Left renal cortex interstitium (tissue), 4 donors: ENCODE measurements around the gene KCNH5. TPM values are rescaled to one million over a fixed set of nuclear protein-coding genes. Genes with fewer than 3 reads are reported as not detected.
"Not testable (repeated sequence)": the region's sequence is repeated elsewhere in the genome, so short reads cannot be mapped to it uniquely, and the experiment has no call there.

Experiments used
- DNase-seq, 4 donors: peaks; one replicate each; pipeline ENCODE4 v3.0.0-alpha.2; 2013; ENCODE audit warnings: low read depth in 4 of 4, low spot score in 2 of 4, missing footprints in 1 of 4
- polyA plus RNA-seq, 4 donors: library from polyadenylated mRNA; unstranded; fragments of 120-200 nt; gene quantifications; one replicate each; pipeline ENCODE4 v1.2.1, GENCODE V29; 2013; ENCODE audit not compliant: insufficient read length in 4 of 4

The KCNH5 gene
- polyA plus RNA-seq, 4 donors = 0.08 to 0.20 (median 0.13) TPM

- DNase-seq = no peak
These were observed 285.5 kb downstream of the KCNH5 start for GRCh38 chr14:62759796-62760195.

DNA sequence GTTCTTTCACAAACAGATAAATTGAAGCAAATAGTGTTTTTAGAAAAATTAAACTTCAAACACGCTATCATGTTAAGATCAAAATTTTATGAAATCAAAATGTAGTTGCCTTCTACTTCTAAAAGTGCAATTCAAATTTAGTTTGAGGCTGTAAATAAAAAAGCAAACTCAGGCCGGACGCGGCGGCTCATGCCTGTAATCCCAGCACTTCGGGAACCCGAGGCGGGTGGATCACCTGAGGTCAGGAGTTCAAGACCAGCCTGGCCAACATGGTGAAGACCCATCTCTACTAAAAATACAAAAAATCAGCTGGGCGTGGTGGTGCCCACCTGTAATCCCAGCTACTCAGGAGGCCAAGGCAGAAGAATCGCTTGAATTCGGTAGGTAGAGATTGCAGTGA, 298.4 kb downstream of the KCNH5 start:
- not testable (repeated sequence) for DNase-seq

DNA sequence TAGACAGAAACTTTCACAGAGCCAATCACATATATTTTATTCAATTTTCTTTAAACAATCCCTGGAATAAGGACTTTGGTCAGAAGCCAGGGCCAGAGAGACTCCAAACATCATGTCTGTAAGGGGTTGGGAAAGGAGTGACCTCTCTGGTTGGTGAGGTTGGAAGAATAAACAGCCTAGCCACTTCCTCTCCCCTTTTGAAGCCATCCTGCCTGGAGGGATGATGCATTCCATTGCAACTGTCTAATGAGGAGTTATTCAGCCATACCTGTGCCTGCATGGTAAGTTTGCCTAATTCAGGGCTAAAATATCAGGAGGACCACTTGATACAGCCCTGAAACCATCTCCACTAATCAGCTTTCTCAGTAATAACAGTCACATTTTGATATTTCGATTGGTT, 299.8 kb downstream of the KCNH5 start:
- DNase-seq = no peak

DNA sequence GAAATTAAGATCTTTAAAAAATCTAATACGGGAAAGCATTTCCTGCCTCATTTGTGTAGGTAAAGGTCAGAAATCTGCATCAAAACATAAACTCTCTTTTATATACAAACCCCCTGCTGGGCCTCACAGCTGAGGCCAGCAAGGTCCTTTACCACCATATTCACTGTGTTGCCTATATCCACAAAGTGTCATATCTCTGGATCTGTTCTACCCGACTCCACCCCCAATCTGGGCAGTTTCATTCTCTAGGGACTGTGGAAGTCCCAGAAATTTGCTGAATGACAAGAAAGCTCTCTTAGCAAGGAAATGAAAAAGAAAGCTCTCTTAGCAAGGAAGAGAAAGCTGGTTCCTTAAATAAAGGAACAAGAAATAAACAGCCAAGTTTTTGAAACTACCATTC, 301.7 kb downstream of the KCNH5 start:
- DNase-seq = no peak

- no peak for DNase-seq
These were observed 302.1 kb downstream of the KCNH5 start for GRCh38 chr14:62743118-62743517.

- no peak for DNase-seq
These were observed 305.6 kb downstream of the KCNH5 start for GRCh38 chr14:62739647-62740046.

DNA sequence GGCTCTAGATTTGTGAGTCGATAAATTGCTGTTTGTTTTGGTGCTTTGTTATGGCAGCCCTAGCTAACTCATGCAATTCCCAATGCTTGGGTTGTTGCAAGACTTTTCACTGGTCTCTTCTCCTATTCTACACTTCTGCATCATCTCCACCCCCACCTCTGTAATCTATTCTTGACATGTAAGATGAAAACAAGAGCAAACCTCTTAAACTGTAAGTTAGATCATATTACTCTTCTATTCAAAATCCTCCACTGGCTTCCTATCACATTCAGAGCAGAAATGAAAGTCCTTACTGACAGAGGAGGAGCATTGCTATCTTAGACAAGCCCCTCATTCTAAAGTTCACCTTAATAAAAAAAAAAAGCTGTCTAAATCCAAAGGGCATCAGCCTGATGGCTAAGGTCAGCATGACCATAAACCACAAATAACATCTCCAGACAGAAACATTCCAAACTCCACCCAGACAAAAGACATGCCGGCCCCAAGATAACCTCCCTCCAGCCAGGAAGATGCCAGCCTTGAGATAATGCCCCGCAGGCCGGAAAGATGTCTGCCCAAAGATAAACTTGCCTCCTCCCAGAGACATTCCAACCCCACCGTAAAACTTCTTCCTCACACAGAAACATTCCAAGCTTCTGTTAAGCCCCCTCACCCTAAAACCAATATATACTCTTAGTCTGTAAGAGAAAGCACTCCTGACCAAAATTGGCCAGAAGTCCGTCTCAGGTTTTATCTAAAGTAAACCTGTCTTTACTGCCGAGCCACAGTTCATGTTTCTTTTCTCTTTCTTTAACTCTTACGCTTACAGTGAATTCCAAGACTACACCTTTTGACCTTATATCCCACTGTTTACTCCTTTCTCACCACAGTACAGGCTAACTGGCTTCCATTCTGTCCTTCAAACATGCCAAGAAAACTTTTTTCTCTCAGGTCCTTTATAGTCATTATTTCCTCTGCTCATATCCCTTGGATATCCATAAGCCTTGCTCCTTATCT, 308.9 kb downstream of the KCNH5 start:
- no peak for DNase-seq

DNA sequence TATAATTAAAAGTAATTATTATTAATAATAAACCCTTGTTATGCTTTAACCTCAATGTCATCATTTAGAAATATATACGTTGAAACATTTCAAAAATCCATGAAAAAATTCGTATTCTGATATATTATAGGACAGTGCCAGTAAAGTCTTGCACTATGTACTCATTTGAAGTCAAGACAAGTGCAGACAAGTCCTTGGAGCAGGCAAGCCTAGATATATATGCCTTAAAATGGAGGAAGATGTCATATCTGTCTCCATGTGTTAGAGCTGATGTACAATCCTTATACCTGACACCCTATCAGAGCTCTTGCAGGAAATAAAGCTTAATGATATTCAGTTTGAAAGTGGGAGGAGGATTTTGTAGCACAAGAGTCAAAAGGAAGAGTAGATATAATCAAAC, 310.4 kb downstream of the KCNH5 start:
- DNase-seq = no peak

DNA sequence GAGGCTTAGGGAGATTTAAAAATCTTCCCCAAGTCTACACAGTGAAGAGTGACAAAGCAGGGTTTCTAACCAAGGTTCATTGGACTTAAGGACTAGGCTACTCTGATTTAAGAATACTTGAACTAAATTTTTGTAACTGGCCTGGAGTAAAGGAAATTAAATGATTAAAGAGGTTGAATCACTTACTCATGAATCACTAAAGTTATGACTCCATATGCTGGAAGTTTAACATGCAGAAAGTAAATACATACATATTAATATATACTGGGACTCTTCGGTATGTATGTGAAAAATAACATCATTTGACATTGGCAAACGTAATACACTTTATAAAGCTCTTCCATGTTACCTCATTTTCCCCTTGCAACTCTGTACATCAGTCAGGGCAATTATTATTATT, 322.9 kb downstream of the KCNH5 start:
- no peak for DNase-seq

DNA sequence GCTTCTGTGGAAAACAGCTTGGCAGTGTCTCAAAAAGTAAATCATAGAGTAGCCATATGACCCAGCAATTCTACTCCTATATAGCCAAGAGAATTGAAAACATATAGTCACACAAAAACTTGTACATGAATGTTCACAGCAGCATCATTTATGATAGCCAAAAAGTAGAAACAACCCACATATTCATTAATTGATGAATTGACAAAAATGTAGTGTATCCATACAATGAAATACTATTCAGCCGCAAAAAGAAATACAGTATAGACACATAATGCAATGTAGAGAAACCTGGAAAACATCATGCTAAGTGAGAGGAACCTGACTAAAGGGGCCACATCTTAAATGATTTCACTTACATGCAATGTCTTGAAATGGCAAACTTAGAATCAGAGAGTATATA, 326.6 kb downstream of the KCNH5 start:
- no peak for DNase-seq

DNA sequence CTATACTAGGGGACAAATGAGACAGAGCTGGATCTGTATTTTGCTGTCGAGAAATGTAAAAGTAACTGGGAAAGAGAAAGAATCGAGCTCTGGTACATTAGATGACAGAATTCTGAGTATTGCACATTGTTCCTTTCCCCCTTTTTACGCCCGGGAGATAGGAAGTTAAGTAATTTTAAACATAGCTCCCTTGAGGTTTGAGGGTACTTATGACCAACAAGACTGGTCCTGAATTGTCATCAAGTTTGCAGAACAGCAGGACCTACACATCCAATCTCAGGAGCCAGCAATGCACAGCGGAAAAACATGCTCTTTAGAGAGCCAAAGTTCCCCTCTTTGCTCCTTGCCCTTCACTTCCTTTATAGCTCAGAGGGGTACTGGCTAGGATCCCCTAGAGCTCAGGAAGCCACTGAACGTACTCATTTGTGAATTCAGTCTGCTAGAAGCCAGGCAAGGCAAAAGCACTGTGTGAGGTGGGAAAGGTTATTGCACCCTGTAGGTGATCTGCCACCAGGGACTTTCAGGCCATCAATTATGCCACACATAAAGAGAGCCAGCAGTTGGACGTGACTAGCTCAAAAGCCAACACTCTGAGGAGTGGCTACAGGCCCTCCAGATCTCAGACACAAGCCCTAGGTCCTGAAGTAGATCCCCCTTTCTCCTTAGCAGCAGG, 333.8 kb downstream of the KCNH5 start:
- no peak for DNase-seq

DNA sequence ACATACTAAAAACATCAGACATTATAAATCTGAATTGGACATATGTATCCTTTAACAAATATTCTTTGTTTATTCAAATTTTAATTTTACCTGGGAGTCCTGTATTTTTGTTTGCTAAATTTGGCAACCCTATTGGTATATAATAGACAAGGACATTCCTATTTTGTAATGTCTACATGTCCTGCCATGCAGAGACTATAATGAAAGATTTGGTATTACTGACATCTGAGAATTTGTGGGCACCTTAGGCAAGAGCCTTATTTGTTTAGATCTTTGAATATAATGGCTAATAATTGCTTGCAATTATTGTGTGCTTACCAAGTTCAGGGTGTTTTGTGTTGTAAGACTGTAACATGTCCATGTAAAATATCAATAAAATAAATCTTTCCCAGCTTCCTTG, 334.4 kb downstream of the KCNH5 start:
- DNase-seq = no peak

DNA sequence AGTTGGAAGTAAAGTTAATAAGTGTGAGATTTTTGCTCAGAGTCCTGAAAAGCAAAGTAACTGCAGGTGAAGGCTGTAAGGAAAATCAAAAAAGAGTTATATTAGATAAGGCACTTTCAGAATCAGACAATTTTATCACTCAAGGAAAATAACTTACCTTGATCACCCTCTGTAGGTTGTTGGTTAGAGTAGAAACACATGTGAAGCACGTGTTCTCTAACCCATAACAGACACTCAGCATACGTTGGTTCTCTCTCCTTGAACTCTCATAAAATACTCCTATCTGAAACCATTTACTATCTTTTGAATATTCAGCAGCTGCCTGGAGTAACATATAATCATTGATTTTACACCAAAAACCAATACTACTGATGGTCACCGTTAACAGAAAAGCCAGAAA, 335.5 kb downstream of the KCNH5 start:
- DNase-seq = no peak

DNA sequence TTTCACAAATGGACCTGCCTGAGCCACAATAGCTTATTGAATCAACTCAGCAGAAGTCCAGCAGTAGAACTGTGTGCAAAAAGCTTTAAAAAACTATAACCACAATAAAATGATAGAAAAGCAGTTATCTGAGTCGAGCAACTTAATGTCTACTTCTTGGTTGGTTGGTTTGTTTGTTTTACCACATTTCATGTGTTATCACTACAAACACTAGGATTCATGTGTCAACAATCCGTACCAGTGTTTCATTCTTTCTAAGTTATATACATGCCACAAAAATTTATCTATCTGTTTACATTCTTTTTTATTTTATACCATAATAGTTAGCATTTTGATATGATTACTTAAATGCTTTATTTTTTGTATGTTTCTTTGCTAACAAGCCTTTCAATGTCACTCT, 339.0 kb downstream of the KCNH5 start:
- DNase-seq = no peak

GRCh38 chr14:62697461-62697860, 347.8 kb downstream of the KCNH5 start:
- DNase-seq = no peak

GRCh38 chr14:62696929-62697328, 348.3 kb downstream of the KCNH5 start:
- no peak for DNase-seq

DNA sequence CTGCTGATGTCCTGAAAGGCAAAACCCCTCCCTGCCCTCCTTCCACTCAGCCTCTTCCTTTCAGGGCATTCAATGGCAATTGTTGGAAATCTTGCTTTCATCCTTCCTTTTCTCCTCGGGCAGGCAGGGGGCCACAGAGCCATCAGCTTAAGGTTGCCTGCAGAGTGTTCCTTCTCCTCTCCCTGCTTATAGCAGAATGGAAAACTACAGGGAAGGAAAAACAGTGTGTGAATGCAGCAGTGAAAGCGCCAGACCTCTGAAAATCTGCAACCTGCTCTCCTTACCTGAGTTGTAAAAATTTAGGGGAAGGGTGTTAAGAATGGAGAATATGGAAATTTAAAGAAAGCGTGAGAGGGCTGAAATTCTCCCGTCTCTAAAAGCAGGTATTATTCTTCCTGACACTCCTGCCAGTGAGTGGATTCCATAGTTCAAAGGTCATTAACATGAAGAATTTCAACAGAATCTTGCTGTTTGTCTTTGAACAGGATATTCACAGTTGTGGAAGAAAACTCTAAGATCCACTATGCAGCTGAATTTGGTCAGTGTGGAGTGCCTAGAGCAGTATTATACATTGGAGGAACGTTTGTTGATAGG, 348.8 kb downstream of the KCNH5 start:
- DNase-seq = no peak

- no peak for DNase-seq
These were observed 351.2 kb downstream of the KCNH5 start for GRCh38 chr14:62694075-62694474.

- no peak for DNase-seq
These were observed 352.7 kb downstream of the KCNH5 start for GRCh38 chr14:62692490-62693106.

DNA sequence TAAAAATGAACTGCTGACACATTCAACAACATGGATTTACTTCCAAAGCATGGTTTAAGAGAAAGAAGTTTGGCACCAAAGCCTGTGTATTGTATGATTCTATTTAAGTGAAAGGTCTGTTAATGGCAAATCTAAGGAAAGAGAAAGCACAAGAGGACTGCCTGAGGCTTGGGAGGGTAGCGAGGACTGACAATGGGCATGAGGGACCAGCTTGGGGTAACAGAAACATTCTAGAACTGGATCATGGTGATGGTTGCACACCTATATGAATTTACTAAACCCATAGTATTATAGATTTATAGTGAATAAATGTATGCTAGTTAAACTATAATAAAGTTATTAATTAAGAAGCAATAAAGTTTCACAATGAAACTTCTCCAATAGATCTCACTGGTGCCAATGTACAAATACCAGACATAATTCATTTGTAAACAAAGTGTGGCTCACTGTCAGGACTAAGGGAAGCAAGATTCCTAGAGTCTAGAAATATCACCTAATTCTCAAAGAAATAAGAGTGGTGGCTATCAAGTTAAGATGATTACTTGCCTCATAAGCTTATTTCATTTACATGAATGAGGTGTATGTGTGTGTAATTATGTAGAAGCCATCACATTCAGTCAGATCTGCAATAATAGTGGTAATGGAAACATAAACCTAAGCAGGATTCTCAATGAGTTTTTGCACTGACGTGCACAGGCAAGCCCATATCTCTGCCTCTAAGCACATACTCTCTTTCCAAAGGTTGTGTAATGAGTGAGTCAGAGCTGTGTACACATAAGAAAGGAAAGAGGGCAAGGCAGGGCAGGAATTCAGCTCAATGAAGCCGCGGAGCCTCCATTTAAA, 353.4 kb downstream of the KCNH5 start:
- DNase-seq = no peak
